ENCODE results near the gene ZDHHC1.

The ZDHHC1 gene

GRCh38 chr16:67350324-67350723, 66.0 kb downstream of the ZDHHC1 start:
- no peak for DNase-seq

GRCh38 chr16:67349172-67349571, 67.1 kb downstream of the ZDHHC1 start:
- DNase-seq, result no peak

GRCh38 chr16:67346341-67346740, 69.9 kb downstream of the ZDHHC1 start:
- DNase-seq, result no peak

- no peak for DNase-seq
Measured at GRCh38 chr16:67345401-67345800, 70.9 kb downstream of the ZDHHC1 start.
